ENCODE measurements around the gene LAG3. TPM values are rescaled to one million over a fixed set of nuclear protein-coding genes. Genes with fewer than 3 reads are reported as not detected.

Gene LAG3
- total RNA-seq, 1 donor from 2014 or later, result 7.3 TPM

- Mint-ChIP-seq H3K27me3 (ENCODE audit: unreplicated experiment) (no peaks in the 10 kb centered on the region), H3K4me1 (ENCODE audit: low read depth, unreplicated experiment) (no peaks in the 10 kb centered on the region), H3K27ac (ENCODE audit: unreplicated experiment) (no peak overlapping the region), H3K9me3 (ENCODE audit: unreplicated experiment) (no peaks in the 10 kb centered on the region), H3K4me3 (ENCODE audit: unreplicated experiment) (no peak overlapping the region), H3K36me3 (ENCODE audit: unreplicated experiment) (no peaks in the 10 kb centered on the region)
- no peak for TF ChIP-seq CTCF (IDR thresholded peaks at IDR 0.05; ENCODE audit: partially characterized antibody, unreplicated experiment)
- DNase-seq, result no peak
Observed at GRCh38 chr12:6810758-6811157, 38.4 kb downstream of the LAG3 start.

- Mint-ChIP-seq H3K4me1 (ENCODE audit: low read depth, unreplicated experiment) (peaks cover 4% of the 10 kb centered on the region), H3K9me3 (ENCODE audit: unreplicated experiment) (peaks cover 8% of the 10 kb centered on the region), H3K36me3 (ENCODE audit: unreplicated experiment) (no peaks in the 10 kb centered on the region), H3K27me3 (ENCODE audit: unreplicated experiment) (peaks cover 6% of the 10 kb centered on the region), H3K4me3 (ENCODE audit: unreplicated experiment) (no peak overlapping the region), H3K27ac (ENCODE audit: unreplicated experiment) (no peak overlapping the region)
- DNase-seq, result no peak
- no peak for TF ChIP-seq CTCF (IDR thresholded peaks at IDR 0.05; ENCODE audit: partially characterized antibody, unreplicated experiment)
Observed at GRCh38 chr12:6813363-6813762, 41.0 kb downstream of the LAG3 start.

- Mint-ChIP-seq H3K9me3 (ENCODE audit: unreplicated experiment) (peaks cover 18% of the 10 kb centered on the region), H3K4me3 (ENCODE audit: unreplicated experiment) (no peak overlapping the region), H3K36me3 (ENCODE audit: unreplicated experiment) (no peaks in the 10 kb centered on the region), H3K27ac (ENCODE audit: unreplicated experiment) (no peak overlapping the region), H3K27me3 (ENCODE audit: unreplicated experiment) (peaks cover 15% of the 10 kb centered on the region), H3K4me1 (ENCODE audit: low read depth, unreplicated experiment) (peaks cover 25% of the 10 kb centered on the region)
- DNase-seq, result no peak
- no peak for TF ChIP-seq CTCF (IDR thresholded peaks at IDR 0.05; ENCODE audit: partially characterized antibody, unreplicated experiment)
Observed at GRCh38 chr12:6816598-6816997, 44.3 kb downstream of the LAG3 start.

- TF ChIP-seq CTCF (IDR thresholded peaks at IDR 0.05; ENCODE audit: partially characterized antibody, unreplicated experiment), result no peak
- no peak overlapping the region for H3K27ac Mint-ChIP-seq (ENCODE audit: unreplicated experiment)
- no peaks in the 10 kb centered on the region for H3K36me3 Mint-ChIP-seq (ENCODE audit: unreplicated experiment)
- peaks cover 25% of the 10 kb centered on the region for H3K4me1 Mint-ChIP-seq (ENCODE audit: low read depth, unreplicated experiment)
- peaks cover 15% of the 10 kb centered on the region for H3K27me3 Mint-ChIP-seq (ENCODE audit: unreplicated experiment)
- no peak overlapping the region for H3K4me3 Mint-ChIP-seq (ENCODE audit: unreplicated experiment)
- H3K9me3 Mint-ChIP-seq (ENCODE audit: unreplicated experiment), result peaks cover 18% of the 10 kb centered on the region
- no peak for DNase-seq
Observed at GRCh38 chr12:6817098-6817497, 44.8 kb downstream of the LAG3 start.

DNA sequence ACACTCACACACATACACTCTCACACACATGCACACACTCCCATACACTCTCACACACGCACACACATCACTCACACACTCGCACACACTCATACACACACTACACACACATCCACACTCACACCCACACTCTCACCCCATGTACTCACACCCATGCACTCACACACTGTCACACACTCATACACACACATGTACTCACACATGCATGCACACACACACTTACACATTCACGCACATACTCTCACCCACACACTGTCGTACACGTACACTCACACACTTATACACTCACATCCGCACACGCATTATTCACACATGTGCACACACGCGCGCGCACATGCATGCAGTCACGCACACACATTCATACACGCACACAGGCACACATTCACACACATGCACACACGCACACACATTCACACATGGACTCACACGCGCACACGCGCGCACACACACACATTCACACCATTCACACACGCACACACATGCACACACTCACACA lies 45.4 kb downstream of the LAG3 start:
- TF ChIP-seq CTCF (IDR thresholded peaks at IDR 0.05; ENCODE audit: partially characterized antibody, unreplicated experiment), result no peak
- Mint-ChIP-seq H3K4me1 (ENCODE audit: low read depth, unreplicated experiment) (peaks cover 27% of the 10 kb centered on the region), H3K9me3 (ENCODE audit: unreplicated experiment) (peaks cover 18% of the 10 kb centered on the region), H3K27me3 (ENCODE audit: unreplicated experiment) (peaks cover 16% of the 10 kb centered on the region), H3K36me3 (ENCODE audit: unreplicated experiment) (no peaks in the 10 kb centered on the region), H3K4me3 (ENCODE audit: unreplicated experiment) (peak overlapping the region; percentile 1), H3K27ac (ENCODE audit: unreplicated experiment) (peak overlapping the region; percentile 29)
- DNase-seq, result no peak

All from glutamatergic neuron (in vitro differentiated cells).